ENCODE data around the gene LIPC.

DNA sequence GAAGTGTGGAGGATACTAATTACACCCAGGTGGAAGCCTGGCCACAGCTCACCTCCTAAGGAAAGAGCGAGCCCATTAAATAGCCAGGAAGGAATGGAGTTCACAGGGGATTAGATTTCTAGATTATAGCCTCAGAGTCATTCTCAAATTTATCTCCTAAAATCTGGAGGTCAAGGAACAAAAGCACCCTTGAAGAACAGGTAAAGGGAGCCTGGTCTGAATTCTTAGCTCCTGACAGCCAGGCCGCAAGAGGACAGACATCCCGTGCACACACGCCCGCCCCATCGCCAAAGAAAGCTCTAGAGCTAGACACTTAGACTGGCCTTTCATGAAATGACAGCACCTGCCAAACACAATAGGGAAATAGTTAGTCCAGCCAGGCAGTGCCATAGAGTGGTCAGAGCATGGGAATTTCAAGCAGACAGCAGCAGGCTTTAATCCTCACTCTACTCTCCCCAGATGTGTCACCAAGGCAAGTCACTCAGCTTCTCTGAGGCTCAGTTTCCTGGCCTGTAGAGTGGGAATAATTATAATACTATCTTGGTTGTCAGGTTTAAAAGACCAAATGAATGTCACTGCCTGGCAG, 59.2 kb downstream of the LIPC start:
- TF ChIP-seq, protein P1, sequence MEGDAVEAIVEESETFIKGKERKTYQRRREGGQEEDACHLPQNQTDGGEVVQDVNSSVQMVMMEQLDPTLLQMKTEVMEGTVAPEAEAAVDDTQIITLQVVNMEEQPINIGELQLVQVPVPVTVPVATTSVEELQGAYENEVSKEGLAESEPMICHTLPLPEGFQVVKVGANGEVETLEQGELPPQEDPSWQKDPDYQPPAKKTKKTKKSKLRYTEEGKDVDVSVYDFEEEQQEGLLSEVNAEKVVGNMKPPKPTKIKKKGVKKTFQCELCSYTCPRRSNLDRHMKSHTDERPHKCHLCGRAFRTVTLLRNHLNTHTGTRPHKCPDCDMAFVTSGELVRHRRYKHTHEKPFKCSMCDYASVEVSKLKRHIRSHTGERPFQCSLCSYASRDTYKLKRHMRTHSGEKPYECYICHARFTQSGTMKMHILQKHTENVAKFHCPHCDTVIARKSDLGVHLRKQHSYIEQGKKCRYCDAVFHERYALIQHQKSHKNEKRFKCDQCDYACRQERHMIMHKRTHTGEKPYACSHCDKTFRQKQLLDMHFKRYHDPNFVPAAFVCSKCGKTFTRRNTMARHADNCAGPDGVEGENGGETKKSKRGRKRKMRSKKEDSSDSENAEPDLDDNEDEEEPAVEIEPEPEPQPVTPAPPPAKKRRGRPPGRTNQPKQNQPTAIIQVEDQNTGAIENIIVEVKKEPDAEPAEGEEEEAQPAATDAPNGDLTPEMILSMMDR (IDR thresholded peaks at IDR 0.05) = no peak
- TF ChIP-seq POLR2A (IDR thresholded peaks at IDR 0.05) = no peak
- no peak for TF ChIP-seq POLR2AphosphoS5 (IDR thresholded peaks at IDR 0.05; ENCODE audit: insufficient read depth in 1 of 2, low read depth in 1 of 2)
